HG02973 (cell line): Measurements from ENCODE around the gene WDR33.
A peak's percentile ranks its signal among the peaks of the same experiment; 100 is the strongest.

Experiments
- ATAC-seq: cut with Tn5 transposase; IDR thresholded peaks from one replicate; pipeline ENCODE4 v1.9.1; 2021; ENCODE audit warnings: moderate library complexity; ENCODE audit not compliant: unreplicated experiment

Gene WDR33

DNA sequence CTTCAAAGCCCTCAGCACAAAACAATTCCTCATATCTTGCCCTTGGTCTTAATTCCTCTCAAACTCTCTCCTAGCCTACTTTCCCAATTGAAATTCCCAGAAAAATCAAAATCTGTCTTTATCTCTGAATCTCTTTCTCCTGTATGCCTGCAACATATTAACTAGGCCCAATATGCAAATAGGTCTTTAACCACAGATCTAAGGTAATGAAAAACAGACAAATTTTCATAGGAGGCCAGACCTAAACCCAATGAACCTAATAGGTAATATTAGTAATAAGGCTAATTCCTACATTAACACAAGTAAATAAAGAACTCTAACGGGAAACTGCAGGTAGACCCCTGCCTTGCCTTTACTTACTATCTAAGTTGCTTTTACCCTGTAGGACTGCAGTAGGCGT, 41.4 kb downstream of the WDR33 start:
- no peak for ATAC-seq

DNA sequence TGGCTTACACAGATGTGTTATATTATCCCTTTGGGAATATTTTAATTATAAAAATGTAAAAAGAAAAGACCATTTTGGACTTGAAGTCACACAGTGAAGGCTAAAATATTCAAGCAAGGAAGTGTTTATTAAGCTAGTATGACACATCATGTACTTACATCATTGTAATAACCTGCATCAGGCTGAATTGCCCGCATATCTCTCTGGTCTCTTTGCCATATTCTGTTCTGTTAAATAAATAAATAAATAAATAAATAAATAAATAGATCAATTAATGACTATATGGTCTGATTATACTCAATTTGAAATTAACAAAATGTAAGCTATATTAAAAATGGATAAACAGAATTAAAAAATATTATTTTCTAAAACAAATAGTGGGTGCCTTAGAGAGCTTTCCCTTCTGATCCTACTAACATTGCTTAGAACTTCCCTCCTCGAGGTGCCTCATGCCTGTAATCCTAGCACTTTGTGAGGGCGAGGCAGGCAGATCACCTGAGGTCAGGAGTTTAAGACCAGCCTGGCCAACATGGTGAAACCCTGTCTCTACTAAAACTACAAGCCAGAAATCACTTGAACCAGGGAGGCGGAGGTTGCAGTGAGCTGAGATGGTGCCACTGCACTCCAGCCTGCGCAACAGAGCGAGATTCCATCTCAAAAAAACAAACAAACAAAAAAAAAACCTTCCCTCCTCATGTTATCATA, 42.0 kb downstream of the WDR33 start:
- no peak for ATAC-seq

DNA sequence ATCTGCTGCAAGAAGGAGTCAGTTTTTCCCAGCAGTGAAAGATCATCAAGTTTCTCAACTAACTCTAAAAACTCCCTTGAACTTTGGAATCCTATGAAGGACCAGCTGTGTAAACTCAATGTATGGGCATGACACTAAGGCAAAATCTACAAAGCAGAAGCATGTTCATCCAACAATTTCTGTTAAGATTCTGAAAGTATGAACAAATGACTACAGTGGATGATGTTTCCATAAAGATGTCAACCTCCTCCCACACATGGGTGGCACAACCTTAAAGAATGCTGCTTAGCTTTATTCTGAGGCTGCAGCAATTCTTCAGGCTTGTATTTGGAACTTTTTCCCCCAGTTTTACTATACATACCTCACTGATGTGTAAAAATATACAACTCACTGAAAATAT, 47.2 kb downstream of the WDR33 start:
- ATAC-seq = no peak

DNA sequence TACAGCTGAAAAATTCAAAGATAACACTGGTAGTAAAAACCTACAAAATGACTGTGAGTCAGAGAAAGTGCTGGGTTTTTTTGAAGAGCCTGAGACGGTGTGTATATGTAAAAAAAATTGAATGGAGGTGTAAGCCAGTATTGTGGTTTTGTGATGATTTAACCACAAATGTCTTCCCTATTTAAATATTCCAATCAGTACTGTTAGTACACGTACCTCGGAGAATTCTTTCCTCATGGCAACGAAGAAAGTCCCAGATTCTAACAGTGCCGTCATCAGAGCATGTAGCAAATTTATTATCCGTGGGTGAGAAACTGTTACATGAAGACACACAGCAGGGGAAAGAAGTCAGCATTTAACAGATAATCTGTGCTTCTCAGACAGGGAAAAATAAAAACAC, 48.1 kb downstream of the WDR33 start:
- no peak for ATAC-seq

DNA sequence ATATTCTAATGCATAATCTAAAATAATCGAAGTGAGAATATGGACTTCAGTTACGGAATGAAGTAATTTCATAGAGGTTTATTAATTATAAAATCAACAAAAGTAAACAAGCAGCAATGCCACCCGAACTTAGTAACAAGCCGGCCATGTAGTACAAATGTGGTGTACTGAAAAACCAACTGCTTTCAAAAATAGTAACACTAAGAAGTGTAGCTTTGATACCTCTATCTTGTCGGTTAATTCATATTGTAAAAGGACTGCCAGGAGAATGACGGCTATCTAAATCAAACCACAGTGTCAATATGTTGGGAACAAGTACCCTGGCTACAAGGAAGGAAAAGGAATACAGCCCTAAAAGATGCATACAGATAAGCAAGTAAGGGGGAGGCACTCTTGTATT, 48.5 kb downstream of the WDR33 start:
- ATAC-seq = no peak

DNA sequence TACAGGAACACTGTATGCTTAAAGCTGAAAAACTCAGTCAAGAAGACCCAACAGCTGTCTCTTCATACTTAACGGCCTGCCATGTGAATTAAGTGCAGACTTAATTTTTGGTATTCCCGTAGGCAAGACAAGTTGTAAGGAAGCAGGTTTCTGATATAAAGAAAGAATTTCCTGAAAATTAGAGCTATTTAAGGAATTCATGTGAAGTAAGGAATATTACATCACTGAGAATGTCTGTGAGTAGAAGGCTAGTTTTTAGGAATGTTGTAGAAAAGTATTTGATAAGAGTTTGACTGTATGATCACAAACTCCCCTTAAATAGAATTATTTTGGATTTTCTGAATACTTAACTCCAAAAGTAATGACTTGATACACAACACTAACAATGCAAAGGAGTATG, 51.0 kb downstream of the WDR33 start:
- no peak for ATAC-seq

DNA sequence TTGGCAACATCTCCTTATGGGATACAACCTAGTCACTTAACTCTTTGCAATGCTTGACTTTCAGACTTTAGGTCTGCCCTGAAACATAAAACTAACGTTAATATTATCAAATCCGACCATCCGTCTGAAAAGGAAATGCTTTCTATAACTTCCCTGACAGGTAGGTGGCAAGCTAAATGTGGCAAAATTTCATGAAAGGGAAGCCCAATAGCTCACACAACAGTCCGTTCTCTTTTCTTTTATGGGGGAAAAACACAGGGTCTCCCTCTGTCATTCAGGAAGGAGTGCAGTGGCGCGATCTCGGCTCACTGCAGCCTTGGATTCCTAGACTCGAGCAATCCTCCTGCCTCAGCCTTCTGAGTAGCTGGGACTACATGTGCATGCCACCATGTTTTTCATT, 56.8 kb downstream of the WDR33 start:
- no peak for ATAC-seq

DNA sequence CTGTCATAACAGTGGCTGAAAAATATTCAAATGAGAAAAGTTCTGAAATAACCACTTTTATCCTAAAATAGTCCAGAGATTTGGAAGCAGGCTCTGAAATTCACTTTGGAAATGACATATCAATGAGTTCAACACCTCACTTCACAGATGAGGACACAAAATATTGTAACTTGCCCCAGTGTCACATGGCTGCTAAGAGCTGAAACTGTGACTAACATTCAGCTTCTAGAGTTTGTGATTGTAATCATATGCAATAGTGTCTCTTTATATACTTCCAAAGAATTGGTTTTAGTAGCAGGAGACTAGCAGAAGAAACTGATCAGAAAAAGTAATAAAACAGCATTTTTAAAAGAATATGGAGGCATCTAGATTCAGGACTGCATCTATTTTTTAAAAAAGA, 57.6 kb downstream of the WDR33 start:
- ATAC-seq = no peak

DNA sequence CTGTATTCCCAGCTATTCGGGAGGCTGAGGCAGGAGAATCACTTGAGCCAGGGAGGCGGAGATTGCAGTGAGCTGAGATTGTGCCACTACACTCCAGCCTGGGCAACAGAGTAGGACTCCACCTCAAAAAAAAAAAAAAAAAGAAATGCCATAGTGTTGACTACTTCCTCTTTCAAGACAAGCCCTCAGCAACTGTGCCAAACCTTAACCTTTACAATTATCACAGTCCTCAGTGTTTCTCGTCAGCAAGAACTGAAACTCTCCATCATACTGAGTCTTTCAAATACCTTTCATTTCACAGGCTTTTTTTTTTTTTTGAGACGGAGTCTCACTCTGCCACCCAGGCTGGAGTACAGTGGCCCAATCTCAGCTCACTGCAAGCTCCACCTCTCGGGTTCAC, 61.4 kb downstream of the WDR33 start:
- ATAC-seq = peak; percentile 95

DNA sequence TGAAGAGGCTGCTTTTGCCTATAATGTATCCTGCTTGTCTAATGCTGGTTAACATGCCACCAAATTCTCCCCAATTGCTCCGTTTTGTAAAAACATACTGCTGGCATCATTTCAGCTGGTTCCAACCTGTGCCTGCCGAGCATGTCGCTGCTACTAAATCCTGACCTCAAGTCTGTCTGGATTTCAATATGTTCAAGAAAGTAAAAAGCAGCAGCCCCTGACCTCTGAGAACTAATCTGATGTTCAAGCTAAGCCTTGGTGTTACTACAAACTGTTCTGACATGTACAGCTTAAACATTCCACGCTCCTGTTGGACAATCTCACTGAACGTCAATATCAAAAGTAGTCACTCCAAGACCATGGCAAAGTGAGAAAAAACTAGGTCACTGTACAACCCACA, 63.4 kb downstream of the WDR33 start:
- ATAC-seq = no peak

DNA sequence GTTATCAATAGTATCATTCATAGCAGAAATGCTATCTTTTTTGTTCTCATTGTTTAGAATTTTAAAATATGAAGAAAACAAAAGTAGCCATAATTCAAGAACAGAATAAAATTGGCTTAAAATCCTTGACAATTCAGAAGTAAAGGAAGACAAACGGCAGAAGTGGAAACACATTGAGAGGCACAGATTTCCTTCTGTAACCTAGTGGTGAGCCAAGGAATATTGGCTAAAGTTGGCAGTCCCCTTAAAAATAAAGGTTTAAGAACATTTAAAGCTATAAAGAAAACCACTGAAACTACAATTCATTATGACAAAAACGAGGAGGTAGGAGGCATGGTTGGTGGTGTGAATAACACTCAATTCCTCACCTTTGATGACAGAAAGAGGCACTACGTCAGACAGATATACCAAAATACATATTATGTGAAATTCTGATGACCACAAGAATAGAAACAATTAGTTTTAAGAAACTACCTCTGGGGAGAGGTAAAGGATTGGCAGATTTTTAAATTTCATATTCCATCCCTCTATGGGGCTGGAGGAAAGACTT, 67.4 kb downstream of the WDR33 start:
- no peak for ATAC-seq

DNA sequence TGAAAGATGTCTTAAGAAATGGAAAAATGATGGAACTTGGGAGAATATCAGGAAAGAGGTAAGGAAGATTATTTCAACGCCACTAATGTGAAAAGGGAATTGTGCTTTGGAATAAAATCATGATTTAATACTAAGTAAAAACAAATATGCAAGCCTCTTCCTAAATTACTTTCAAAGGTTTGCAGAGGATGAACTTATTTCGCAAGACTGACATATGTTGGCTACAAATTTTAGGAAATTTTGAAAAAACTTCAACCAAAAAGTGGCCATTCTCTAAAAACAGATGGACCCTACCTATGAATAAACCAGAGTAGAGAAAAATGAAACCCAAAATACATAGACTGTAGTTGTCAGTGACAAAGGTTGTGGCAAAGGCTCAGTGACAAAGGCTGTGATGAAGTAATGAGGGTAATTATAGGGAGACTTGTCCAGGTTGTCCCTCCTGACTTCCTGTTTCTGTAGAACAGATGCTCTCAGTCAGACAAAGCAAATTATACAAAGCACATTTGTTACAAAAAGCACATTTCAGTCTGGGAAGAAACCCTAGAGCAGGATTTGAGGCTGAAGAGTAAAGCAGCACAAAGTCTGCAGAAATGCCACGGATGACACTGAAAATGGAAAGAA, 70.2 kb downstream of the WDR33 start:
- no peak for ATAC-seq

DNA sequence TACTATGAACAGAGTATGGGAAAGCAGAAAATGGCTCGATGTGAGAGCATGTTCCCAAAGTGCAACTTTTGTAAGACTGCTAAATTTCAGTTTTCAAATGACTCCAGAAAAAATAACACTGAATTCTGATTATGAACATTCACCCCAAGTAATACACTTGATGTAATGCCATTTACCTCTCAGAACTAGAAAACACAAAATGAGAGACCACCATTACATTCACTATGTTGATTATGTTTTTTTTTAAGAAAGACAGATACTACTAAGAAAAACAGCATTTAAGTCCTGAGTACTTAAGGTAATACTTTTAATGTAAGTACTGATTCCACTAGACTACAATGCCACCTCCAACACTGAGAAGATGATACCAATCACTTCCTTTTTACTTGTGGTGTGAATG, 71.2 kb downstream of the WDR33 start:
- ATAC-seq = no peak

DNA sequence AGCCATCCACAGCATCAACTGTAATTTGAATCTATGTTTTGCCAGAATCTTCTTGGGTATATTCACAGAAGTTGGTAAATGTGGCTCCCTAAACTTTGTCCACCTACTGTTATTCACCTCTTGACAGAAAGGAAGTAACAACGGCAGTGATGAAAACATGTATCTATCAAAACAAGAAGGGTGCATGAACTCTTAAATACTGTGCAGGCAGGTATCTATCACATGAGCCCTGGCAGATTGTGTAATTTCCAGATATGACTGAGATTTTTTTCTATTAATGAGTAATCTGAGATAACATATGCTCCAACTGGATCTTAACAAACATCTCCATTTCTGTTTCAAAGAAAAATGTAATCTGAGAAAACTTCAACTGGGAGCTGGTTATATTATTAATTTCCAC, 73.1 kb downstream of the WDR33 start:
- ATAC-seq = no peak

DNA sequence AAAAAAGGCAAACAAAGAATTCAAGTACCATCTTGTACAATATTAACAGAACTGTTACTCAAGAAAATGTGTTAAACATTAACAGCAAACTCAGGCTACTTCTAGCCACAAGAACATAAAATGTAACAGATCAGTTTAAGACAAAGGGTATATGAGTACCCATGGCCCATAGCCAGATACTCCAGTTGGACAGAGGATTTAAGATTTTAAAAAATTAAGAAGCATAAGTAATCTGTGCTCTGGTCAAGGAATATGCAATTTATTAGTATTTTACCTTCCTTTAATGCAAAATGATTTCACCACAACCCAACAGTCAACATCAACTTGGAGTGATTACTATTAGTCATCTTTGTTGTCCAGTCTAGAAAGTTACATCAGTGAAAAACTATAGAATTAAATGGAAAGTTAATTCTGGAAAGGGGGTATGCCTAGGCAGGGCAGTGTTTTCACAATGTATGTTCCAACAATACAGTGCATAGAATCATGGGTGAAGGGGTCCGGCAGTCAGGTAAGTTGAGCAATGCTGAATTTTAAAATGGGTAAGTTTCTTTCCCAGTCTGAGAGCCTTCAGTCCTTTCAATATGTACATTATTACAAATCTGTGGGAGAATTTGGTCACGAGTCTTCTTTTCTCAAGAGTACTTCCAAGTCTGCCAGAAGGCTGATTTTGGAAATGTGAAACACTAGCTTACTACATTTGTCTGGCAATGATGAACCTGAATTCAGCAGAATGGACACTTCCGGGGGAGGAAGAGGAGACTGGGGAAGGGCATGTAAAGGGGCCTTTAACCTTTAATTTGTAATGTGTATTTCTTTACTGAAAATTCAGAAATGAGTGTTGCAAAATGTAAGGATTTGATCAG, 75.2 kb downstream of the WDR33 start:
- peak; percentile 61 for ATAC-seq

DNA sequence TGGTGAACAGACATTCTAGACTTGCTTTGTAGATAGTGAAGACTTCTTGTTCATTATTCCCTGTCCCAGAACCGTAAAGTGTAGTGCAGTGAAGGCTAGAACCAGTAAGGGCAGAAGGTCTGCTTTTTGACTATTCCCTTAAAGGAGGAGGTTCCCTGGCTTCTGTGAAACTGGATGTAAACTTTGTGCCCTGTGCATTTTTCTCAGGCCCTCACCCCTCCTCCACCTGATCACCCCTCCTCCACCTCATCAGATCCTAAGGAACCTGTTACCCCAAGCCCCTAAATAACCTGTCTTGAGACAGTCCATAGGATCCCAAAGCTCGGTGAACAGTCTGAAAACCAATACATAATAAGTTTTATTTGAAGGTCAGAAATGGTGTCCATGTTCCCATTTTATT, 75.9 kb downstream of the WDR33 start:
- ATAC-seq = no peak

DNA sequence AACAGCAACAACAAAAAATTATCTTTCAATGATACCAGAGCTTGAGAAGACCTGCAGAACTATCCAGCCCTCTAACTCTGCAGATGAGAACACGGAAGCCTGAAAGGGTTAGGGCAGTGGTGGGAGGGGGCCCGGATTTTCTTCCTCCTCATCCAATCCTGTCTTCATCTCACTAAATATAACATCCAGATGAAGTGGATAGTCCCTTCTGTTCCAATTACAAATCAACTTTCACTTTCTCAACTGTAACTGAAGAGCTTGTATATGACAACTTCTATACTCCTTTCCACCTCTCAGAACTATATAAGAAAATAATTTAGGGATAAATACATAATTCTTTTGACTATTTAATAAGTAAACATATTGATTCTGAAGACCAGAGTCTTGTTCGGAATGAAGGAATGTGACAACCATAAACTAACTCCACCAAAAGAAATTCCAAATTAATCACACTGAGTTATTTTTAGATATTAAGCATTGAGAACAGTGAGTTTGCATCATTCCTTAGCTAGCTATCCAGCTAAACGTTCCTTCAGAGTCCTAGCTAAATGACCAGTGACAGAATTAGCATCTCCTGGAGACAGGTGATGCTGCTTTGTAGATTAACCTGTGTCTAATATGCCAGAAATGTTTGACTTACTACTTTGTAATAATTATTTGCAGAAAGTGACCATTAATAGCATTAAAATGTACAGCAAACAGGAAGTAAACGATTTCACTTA, 77.0 kb downstream of the WDR33 start:
- ATAC-seq = no peak

DNA sequence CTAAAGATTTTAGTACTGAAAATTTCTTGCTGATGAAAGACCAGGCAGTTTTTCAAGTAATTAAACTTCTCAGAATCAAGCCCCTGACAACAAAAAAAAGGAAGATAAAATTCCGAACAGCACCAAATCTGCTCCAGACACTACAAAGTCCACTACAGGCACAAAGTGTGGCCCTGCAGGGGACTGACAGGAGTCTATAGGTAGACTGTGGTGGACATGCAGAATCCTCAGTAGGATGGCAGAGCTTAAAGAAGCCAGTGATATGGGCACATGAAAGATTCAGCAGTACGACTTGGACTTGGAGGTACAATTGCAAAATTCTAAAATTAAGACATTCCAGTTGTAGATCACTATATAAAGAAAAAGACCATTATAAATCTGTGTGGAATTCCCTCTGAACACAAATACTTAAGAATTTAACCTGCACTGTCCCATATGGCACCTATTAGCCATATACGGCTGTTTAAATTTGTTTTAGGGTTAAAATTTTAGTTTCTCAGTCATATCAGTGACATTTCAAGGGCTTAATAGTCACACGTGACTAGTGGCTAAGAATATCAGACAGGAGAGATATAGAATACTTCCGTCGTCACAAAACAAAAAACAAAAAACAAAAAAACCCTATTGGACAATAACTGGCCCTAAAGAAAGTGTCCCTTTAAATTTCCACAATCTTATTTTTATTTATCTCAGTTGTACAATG, 77.7 kb downstream of the WDR33 start:
- no peak for ATAC-seq

DNA sequence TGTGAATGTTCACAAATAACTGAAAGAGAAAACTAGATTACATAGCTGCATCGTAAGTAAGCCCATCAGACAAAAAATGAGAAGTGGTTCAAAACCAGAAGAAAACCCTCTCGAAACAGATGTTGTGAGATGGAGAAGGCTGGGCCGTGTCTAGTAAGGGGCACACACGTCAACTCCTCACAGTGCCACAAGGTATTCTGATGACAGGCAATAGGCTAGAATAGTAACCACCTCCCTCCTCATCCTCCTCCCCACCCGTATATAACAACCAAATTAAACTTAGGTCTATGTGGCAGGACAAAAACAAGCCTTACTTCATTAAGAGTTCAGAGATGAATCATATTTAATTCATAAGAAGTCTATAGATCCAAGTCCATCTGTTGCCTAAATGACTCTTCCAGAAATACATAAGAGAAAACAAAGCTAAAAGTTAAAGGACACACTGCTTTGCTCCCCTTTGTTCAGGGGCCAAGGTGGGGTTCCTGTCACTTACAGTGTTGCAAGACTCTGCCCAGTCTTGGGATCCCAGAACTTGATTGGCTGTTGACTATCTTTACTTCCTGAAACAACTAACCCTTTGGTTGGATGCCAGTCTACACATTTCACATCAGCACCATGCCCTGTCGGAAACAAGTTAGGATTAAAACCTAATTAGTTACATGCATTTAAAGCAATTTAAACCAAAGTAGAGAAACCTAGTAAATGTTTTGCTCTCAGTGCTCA, 84.7 kb downstream of the WDR33 start:
- no peak for ATAC-seq

DNA sequence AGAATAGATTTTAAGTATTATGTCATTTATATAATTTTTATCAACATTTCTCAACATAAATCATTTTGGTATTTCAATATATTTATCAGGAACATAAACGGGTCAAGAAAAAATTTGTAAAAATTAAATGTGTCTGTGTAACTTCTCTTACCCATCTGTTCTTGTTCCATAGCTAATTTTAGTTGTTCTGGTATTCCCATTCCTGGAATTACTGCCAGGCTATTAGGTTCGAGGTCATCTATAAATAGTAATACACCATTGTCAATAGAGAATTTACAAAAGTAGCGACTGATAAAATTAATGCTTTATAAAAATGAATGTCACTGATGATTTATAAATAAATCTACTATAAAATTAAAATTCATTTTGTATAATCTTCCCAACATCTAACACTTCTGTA, 88.2 kb downstream of the WDR33 start:
- no peak for ATAC-seq
